Measurements from ENCODE around the gene FLG.

- no peak for TF ChIP-seq CTCF (IDR thresholded peaks at IDR 0.05)
- no peak for TF ChIP-seq POLR2A (IDR thresholded peaks at IDR 0.05)
These were observed 15.1 kb downstream of the FLG start for GRCh38 chr1:152309955-152310354.

All from right lobe of liver (tissue), 4 donors.